GM12865 (cell line): ENCODE data around the gene TMEM18.
"Not testable (repeated sequence)": the region's sequence is repeated elsewhere in the genome, so short reads cannot be mapped to it uniquely, and the experiment has no call there.

Experiments used
- DNase-seq: peaks from one replicate; pipeline ENCODE4 v3.0.0; 2010; ENCODE audit warnings: low read depth
- H3K4me3 ChIP-seq: 2 replicates; pipeline ENCODE4 v1.5.1; 2011; ENCODE audit warnings: mild to moderate bottlenecking, low read depth, low read length, control low read depth
- TF ChIP-seq, protein P1 (sequence below): IDR thresholded peaks from 2 replicates; pipeline ENCODE4 v1.5.1; 2011; ENCODE audit warnings: low read length, control low read depth, low read depth, inconsistent platforms; ENCODE audit not compliant: insufficient read depth; ENCODE audit errors: missing control alignments

The TMEM18 gene

GRCh38 chr2:689237-689636 is 12.0 kb upstream of the TMEM18 start:
- no peak overlapping the region for H3K4me3 ChIP-seq
- no peak for DNase-seq
- TF ChIP-seq, protein P1, sequence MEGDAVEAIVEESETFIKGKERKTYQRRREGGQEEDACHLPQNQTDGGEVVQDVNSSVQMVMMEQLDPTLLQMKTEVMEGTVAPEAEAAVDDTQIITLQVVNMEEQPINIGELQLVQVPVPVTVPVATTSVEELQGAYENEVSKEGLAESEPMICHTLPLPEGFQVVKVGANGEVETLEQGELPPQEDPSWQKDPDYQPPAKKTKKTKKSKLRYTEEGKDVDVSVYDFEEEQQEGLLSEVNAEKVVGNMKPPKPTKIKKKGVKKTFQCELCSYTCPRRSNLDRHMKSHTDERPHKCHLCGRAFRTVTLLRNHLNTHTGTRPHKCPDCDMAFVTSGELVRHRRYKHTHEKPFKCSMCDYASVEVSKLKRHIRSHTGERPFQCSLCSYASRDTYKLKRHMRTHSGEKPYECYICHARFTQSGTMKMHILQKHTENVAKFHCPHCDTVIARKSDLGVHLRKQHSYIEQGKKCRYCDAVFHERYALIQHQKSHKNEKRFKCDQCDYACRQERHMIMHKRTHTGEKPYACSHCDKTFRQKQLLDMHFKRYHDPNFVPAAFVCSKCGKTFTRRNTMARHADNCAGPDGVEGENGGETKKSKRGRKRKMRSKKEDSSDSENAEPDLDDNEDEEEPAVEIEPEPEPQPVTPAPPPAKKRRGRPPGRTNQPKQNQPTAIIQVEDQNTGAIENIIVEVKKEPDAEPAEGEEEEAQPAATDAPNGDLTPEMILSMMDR: no peak

DNA sequence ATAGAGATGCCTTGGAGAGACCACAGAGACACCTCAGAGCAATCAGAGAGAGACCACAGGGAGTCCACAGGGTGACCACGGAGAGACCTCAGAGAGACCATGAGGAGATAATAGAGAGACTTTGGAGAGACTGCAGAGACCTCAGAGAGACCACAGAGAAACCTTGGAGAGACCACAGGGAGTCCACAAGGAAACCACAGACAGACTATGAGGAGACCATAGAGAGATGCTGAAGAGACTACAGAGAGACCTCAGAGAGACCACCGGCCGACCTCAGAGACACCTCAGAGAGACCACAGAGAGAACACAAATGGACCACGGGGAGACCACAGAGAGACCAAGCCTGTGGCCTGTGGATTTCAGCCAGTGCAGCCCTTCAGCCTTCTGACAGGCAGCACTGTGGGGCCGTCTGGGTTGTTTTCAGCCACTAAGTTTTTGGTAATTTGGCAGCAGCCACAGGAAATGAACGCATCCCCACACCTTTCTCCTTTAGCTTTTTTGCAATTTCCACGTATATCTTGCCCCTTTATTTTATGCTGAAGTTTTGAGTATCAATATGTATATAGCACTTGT is 11.4 kb upstream of the TMEM18 start:
- H3K4me3 ChIP-seq: no peak overlapping the region
- DNase-seq: no peak
- TF ChIP-seq, protein P1: no peak

- TF ChIP-seq, protein P1: no peak
- no peak overlapping the region for H3K4me3 ChIP-seq
- DNase-seq: no peak
Measured at GRCh38 chr2:685421-685820, 8.2 kb upstream of the TMEM18 start.

GRCh38 chr2:684913-685312 is 7.7 kb upstream of the TMEM18 start:
- not testable (repeated sequence) for H3K4me3 ChIP-seq, DNase-seq

DNA sequence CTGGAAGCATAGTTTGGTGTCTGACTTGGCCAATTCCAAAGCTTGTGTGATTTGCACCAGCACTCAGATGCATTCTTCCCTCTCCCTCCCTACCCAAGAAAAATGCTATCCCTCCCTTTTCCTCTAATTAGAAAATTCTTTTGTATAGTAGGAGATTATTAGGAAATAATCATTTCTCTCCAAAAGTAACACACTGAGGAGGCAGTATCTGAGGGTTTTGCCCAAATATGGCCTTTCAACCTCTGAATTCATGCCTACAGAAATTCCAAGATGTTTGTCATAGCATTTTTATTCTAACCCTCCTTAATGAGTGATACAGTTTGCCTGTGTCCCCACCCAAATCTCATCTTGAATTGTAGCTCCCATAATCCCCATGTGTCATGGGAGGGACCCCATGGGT is 5.0 kb upstream of the TMEM18 start:
- TF ChIP-seq, protein P1: no peak
- DNase-seq: no peak
- no peak overlapping the region for H3K4me3 ChIP-seq

GRCh38 chr2:681312-681711 is 4.1 kb upstream of the TMEM18 start:
- H3K4me3 ChIP-seq: no peak overlapping the region
- TF ChIP-seq, protein P1: no peak
- DNase-seq: no peak

DNA sequence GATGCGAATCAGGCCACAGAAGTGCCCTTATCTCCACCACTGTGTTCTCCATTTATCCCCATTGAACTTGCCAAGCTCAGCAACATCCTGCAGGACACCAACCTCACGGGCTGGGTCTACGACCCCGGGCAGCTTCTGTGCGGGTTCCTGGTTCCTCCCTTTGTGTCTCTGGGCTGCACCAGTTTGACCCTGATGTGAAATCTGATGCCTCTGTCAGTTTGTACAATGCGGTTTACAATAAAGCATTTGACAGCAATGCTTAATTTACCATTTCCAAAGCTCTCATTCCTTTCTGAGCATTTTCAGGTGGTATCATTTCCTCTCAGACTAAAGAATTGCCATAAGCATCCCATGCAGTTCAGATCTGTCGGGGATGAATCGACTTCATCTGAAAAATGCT is 3.3 kb upstream of the TMEM18 start:
- no peak for DNase-seq
- TF ChIP-seq, protein P1: no peak
- no peak overlapping the region for H3K4me3 ChIP-seq
